AG09319 (cell line): Measurements from ENCODE around the gene MLYCD.
"Not testable (repeated sequence)": the region's sequence is repeated elsewhere in the genome, so short reads cannot be mapped to it uniquely, and the experiment has no call there.

ENCODE experiments used
- DNase-seq: peaks from one replicate; pipeline ENCODE4 v3.0.0-alpha.2; 2010; ENCODE audit warnings: low read depth; ENCODE audit errors: extremely low read depth
- CTCF ChIP-seq: IDR thresholded peaks from 2 replicates; pipeline ENCODE4 v1.5.1; 2011; ENCODE audit warnings: low read depth, mild to moderate bottlenecking, inconsistent platforms, low read length, moderate library complexity

Gene MLYCD

GRCh38 chr16:83935858-83936255, 36.9 kb downstream of the MLYCD start:
- DNase-seq: no peak
- TF ChIP-seq CTCF: no peak

GRCh38 chr16:83936581-83937165, 37.8 kb downstream of the MLYCD start:
- TF ChIP-seq CTCF: no peak
- DNase-seq: no peak

GRCh38 chr16:83937267-83937666, 38.4 kb downstream of the MLYCD start:
- TF ChIP-seq CTCF: no peak
- DNase-seq: no peak

GRCh38 chr16:83937922-83938885, 39.3 kb downstream of the MLYCD start:
- TF ChIP-seq CTCF: no peak
- DNase-seq: no peak

- no peak for DNase-seq
- TF ChIP-seq CTCF: no peak
These were observed 40.4 kb downstream of the MLYCD start for GRCh38 chr16:83939266-83939855.

GRCh38 chr16:83940119-83940518, 41.2 kb downstream of the MLYCD start:
- no peak for DNase-seq
- no peak for TF ChIP-seq CTCF

GRCh38 chr16:83940630-83941378, 41.9 kb downstream of the MLYCD start:
- TF ChIP-seq CTCF: no peak
- DNase-seq: no peak

GRCh38 chr16:83941546-83941945, 42.6 kb downstream of the MLYCD start:
- DNase-seq: not testable (repeated sequence)
